SK-N-MC (cell line): Measurements from ENCODE around the gene IGFN1.

Experiments used
- EZH2 ChIP-seq: fragments of 200-600 bp; sonication (generic); IDR thresholded peaks from one replicate; pipeline ENCODE4 v1.6.1; 2017; ENCODE audit warnings: antibody characterized with exemption
- POLR2AphosphoS5 ChIP-seq: IDR thresholded peaks from 2 replicates; pipeline ENCODE4 v1.6.1; 2012; ENCODE audit warnings: mild to moderate bottlenecking, low read depth, low read length, borderline replicate concordance

- no peak for TF ChIP-seq POLR2AphosphoS5
- TF ChIP-seq EZH2: no peak
These were observed 59.8 kb downstream of the IGFN1 start for GRCh38 chr1:201250326-201251011.
